Immature natural killer cell (primary cell): ENCODE measurements around the gene MAD2L2. TPM values are rescaled to one million over a fixed set of nuclear protein-coding genes. Genes with fewer than 3 reads are reported as not detected.
A peak's percentile ranks its signal among the peaks of the same experiment; 100 is the strongest.

Source experiments
- DNase-seq, 3 donors: peaks; one replicate each; pipeline ENCODE4 v3.0.0; 2022; ENCODE audit warnings: mixed read lengths in 1 of 3
- H3K27ac Mint-ChIP-seq, 6 donors: one replicate each; pipeline ENCODE4 v1.8.0; 2020; ENCODE audit warnings: mixed read lengths in 6 of 6, mild to moderate bottlenecking in 5 of 6, inconsistent platforms in 4 of 6, moderate library complexity in 3 of 6
- H3K27me3 Mint-ChIP-seq, 3 donors: one replicate each; pipeline ENCODE4 v1.8.0; 2020 to 2021; ENCODE audit warnings: low read depth in 3 of 3, mild to moderate bottlenecking in 3 of 3, mixed read lengths in 3 of 3, moderate library complexity in 3 of 3, inconsistent platforms in 1 of 3
- H3K36me3 Mint-ChIP-seq, 3 donors: one replicate each; pipeline ENCODE4 v1.8.0; 2020; ENCODE audit warnings: mixed read lengths in 3 of 3, inconsistent platforms in 2 of 3, mild to moderate bottlenecking in 2 of 3
- H3K4me1 Mint-ChIP-seq, 2 donors: one replicate each; pipeline ENCODE4 v1.8.0; 2020; ENCODE audit warnings: inconsistent platforms in 2 of 2, mild to moderate bottlenecking in 2 of 2, mixed read lengths in 2 of 2, moderate library complexity in 1 of 2
- H3K4me3 Mint-ChIP-seq, 5 donors: one replicate each; pipeline ENCODE4 v1.8.0; 2020; ENCODE audit warnings: mild to moderate bottlenecking in 5 of 5, mixed read lengths in 5 of 5, inconsistent platforms in 3 of 5, moderate library complexity in 3 of 5
- H3K9me3 Mint-ChIP-seq, 6 donors: one replicate each; pipeline ENCODE4 v1.8.0; 2020; ENCODE audit warnings: mild to moderate bottlenecking in 6 of 6, mixed read lengths in 6 of 6, inconsistent platforms in 4 of 6, moderate library complexity in 3 of 6
- polyA plus RNA-seq, 3 donors: library from polyadenylated mRNA; unstranded; fragments of 300-500 nt; fragmentation: Illumina TruSeq; gene quantifications; one replicate each; pipeline ENCODE4 v1.2.3, GENCODE V29; 2021

Gene MAD2L2
- polyA plus RNA-seq, 3 donors from 2014 or later, result 103 to 182 (median 163) TPM

DNA sequence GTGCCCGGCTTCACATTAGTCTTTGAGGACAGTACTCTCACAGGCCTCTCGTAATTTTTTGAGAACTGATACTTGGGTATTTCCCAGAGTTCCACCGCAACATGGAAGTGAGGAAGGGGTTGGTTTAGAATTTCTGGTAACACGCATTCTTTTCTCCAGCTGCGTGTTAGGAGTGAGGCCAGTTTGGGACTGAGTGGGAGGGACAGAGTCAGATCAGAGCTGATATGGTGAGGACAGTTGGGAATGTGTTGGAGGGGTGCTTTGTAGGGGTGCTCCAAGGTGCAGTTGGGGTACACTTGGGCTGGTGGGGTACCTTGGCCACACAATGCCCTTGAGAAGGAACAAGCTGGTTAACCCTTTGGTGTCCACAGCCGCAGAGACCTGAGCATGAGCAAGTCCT lies 10.2 kb downstream of the MAD2L2 start:
- no peaks in the 10 kb centered on the region for H3K9me3 Mint-ChIP-seq
- peaks cover 0 to 3% (median 2%) of the 10 kb centered on the region in 3 donors for H3K27me3 Mint-ChIP-seq
- peaks cover 0 to 7% (median 0%) of the 10 kb centered on the region in 3 donors for H3K36me3 Mint-ChIP-seq
- H3K4me3 Mint-ChIP-seq, result no peak overlapping the region
- DNase-seq, result no peak
- H3K27ac Mint-ChIP-seq, result peak overlapping the region in 3 of 6 donors; percentile 7 to 77 (median 57)
- peaks cover 0 to 20% of the 10 kb centered on the region in 2 donors for H3K4me1 Mint-ChIP-seq

DNA sequence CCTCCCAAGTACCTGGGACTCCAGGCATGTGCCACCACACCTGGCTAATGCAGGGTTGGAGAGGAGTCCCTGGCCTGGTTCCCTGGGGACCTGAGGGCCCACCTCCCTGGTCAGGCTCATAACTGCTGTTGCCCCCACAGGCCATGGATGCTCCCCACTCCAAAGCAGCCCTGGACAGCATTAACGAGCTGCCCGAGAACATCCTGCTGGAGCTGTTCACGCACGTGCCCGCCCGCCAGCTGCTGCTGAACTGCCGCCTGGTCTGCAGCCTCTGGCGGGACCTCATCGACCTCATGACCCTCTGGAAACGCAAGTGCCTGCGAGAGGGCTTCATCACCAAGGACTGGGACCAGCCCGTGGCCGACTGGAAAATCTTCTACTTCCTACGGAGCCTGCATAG lies 12.4 kb downstream of the MAD2L2 start:
- Mint-ChIP-seq H3K9me3 (no peaks in the 10 kb centered on the region), H3K27me3 (peaks cover 4 to 7% (median 5%) of the 10 kb centered on the region in 3 donors), H3K27ac (peak overlapping the region in 1 of 6 donors; percentile 9), H3K4me1 (peaks cover 0 to 26% of the 10 kb centered on the region in 2 donors), H3K36me3 (peaks cover 0 to 6% (median 0%) of the 10 kb centered on the region in 3 donors), H3K4me3 (no peak overlapping the region)
- no peak for DNase-seq

- Mint-ChIP-seq H3K27me3 (peaks cover 2 to 9% (median 5%) of the 10 kb centered on the region in 3 donors), H3K4me1 (peaks cover 0 to 32% of the 10 kb centered on the region in 2 donors), H3K36me3 (peaks cover 0 to 12% (median 5%) of the 10 kb centered on the region in 3 donors), H3K4me3 (peak overlapping the region; percentile 86 to 92 (median 89)), H3K9me3 (no peaks in the 10 kb centered on the region), H3K27ac (peak overlapping the region; percentile 84 to 95 (median 90))
- DNase-seq, result peak; percentile 75 to 77 (median 76)
Measured at GRCh38 chr1:11664336-11665065, 16.4 kb downstream of the MAD2L2 start.

GRCh38 chr1:11661103-11661502 lies 19.8 kb downstream of the MAD2L2 start:
- no peaks in the 10 kb centered on the region for H3K9me3 Mint-ChIP-seq
- peaks cover 2 to 9% (median 5%) of the 10 kb centered on the region in 3 donors for H3K27me3 Mint-ChIP-seq
- DNase-seq, result no peak
- H3K4me3 Mint-ChIP-seq, result no peak overlapping the region
- no peak overlapping the region for H3K27ac Mint-ChIP-seq
- H3K36me3 Mint-ChIP-seq, result peaks cover 0 to 8% (median 5%) of the 10 kb centered on the region in 3 donors
- peaks cover 0 to 16% of the 10 kb centered on the region in 2 donors for H3K4me1 Mint-ChIP-seq

DNA sequence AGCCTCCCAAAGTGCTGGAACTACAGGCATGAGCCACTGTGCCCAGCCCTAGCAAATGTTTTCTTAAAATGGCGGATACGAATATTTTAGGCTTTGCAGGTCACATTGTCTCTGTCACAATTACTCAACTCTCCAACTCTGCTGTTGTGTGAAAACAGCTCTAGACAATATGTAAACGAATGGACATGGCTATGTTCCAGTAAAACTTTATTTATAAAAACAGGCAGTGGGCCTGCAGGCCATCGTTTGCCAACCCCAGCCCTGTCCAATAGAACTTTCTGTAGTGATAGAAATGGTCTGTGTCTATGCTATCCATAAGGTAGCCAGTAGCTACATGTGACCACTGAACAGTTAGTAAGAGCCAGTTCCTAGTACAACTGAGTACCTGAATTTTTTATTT lies 21.2 kb downstream of the MAD2L2 start:
- Mint-ChIP-seq H3K27ac (no peak overlapping the region), H3K27me3 (peaks cover 0 to 8% (median 0%) of the 10 kb centered on the region in 3 donors), H3K36me3 (peaks cover 0 to 8% (median 5%) of the 10 kb centered on the region in 3 donors), H3K9me3 (no peaks in the 10 kb centered on the region), H3K4me3 (no peak overlapping the region), H3K4me1 (peaks cover 9 to 17% of the 10 kb centered on the region in 2 donors)
- no peak for DNase-seq

DNA sequence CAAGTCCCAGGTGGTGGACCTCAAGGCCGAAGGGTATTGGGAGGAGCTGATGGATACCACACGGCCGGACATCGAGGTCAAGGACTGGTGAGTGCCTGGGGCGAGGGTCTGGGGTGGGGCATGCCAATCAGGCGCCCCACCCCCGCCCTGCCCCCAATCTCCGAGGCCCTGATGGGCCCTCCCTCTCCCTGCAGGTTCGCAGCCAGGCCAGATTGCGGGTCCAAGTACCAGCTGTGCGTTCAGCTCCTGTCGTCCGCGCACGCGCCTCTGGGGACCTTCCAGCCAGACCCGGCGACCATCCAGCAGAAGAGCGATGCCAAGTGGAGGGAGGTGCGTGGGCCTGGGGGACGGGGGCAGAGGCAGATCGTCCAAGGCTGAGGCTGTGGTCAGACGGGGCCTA lies 22.4 kb downstream of the MAD2L2 start:
- no peak overlapping the region for H3K4me3 Mint-ChIP-seq
- no peaks in the 10 kb centered on the region for H3K9me3 Mint-ChIP-seq

DNA sequence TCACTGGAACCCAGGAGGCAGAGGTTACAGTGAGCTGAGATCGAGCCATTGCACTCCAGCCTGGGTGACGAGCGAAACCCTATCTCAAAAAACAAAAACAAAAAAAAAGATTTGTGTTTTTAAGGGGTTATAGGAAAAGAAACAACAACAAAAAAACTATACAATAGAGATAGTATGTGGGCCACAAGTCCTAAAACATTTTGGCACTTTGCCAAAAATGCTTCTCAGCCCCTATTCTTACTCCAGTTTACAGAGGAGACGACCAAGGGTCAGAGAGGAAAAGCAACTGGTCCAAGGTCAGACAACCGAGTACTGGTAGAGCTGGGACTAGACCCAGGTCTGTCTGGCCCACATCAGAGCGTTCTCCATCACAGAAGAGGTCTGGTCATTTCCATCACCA lies 23.3 kb downstream of the MAD2L2 start:
- H3K27ac Mint-ChIP-seq, result no peak overlapping the region
- H3K9me3 Mint-ChIP-seq, result no peaks in the 10 kb centered on the region
- H3K4me3 Mint-ChIP-seq, result no peak overlapping the region

More for the DNA sequence above, 22.4 kb downstream of the MAD2L2 start:
- H3K36me3 Mint-ChIP-seq, result peaks cover 0 to 8% (median 5%) of the 10 kb centered on the region in 3 donors
- H3K27me3 Mint-ChIP-seq, result peaks cover 0 to 5% (median 0%) of the 10 kb centered on the region in 3 donors
- no peak overlapping the region for H3K27ac Mint-ChIP-seq
- peaks cover 9 to 14% of the 10 kb centered on the region in 2 donors for H3K4me1 Mint-ChIP-seq
- DNase-seq, result no peak

DNA sequence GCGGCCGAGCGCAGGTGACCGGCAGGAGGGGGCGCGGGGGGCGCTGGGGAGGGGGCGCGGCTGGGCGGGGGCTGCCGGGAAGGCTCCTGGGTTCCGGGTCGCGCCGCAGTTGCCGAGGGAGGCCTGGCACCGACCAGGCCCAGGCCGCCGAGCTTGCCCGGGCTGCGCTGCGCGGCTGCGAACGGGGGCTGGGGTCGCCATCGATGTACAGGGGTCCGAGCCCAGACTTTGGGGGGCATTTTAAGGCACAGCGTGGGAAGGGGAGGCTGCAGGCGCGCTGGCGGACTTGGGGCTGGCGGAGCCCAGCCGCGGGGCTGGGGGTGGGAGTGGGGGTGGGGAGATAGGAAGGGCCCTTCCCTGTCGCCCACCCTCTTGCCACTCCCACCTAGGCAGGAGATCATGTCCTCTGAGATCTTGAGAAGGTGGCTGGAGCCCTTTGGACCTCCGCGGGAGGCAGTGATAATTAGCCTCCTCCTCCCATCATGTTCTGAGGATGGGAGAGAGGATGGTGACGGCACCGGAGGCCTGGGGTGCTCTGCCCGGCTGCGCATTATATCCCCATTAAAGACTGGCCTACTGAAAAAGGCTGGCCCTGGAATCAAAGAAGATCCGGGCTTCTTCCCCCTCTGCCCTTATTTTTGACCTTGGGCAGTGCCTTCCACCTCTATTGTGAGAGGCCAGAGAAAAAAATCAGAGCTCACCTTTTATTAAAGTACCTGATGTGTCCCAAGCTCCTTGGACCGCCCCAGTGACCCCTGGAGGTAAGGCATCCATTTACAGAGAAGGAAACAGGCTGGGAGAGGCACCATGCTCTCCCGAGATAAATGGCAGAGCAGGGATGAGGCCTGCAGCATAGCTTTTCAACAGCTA lies 25.8 kb downstream of the MAD2L2 start:
- Mint-ChIP-seq H3K36me3 (peaks cover 0 to 4% (median 0%) of the 10 kb centered on the region in 3 donors), H3K4me3 (peak overlapping the region; percentile 78 to 79 (median 78)), H3K27ac (peak overlapping the region in 1 of 6 donors; percentile 40), H3K27me3 (peaks cover 0 to 7% (median 4%) of the 10 kb centered on the region in 3 donors), H3K9me3 (no peaks in the 10 kb centered on the region), H3K4me1 (peaks cover 24 to 27% of the 10 kb centered on the region in 2 donors)
- no peak for DNase-seq

More for the DNA sequence above, 23.3 kb downstream of the MAD2L2 start:
- H3K4me1 Mint-ChIP-seq, result peaks cover 9 to 11% of the 10 kb centered on the region in 2 donors
- peaks cover 0 to 8% (median 5%) of the 10 kb centered on the region in 3 donors for H3K36me3 Mint-ChIP-seq
- peaks cover 0 to 6% (median 0%) of the 10 kb centered on the region in 3 donors for H3K27me3 Mint-ChIP-seq
- no peak for DNase-seq

DNA sequence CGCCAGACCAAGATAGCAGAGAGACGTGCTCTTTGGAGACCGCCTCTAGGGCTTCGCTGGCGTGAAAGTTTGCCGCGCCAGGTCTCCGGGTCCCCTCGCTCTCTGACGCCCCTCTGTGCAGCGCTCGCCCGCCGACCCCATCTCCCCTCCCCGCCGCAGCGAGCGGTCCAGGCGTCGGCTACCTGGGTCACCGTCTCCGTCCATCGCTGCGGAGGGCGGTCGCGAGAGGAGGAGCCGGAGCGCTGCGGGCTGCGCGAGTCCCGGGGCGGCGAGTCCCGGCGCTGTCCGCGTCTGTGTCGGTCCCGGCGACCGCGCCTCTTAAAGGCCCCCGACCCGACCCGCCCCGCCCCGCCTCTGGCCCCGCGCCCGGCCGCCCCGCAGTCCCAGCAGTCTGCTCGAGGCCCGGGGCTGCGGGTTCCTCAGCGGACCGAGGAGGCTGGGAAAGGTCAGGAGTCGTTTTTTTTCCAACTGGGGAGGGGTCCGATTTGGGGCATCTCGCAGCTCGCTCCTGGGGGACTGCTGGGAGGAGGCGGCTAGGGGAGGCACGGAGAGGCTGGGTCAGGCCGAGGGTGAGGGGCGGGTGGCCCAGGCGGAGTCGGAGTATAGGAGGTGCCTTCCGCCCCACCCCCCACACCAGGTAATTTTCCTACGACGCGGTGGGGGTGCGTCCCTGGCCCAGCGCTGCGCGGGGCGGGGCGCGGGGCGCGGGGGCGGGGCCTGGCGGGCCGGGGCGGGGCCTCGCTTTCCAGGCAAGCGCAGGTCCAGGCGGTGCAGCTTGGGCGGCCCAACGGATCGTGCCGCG lies 26.6 kb downstream of the MAD2L2 start, which contains the start of the genes FBXO2 and FBXO44:
FBXO2 (minus strand) TSS at position 293 of the 802 bp plus-strand sequence; CDS start at position 204, 89 bp downstream.
FBXO44 (plus strand) TSS at position 741 of the 802 bp plus-strand sequence. CDS start 959 bp downstream, outside the sequence.
- Mint-ChIP-seq H3K4me1 (peaks cover 32 to 35% of the 10 kb centered on the region in 2 donors), H3K9me3 (no peaks in the 10 kb centered on the region), H3K27me3 (peaks cover 0 to 7% (median 6%) of the 10 kb centered on the region in 3 donors), H3K36me3 (no peaks in the 10 kb centered on the region), H3K27ac (peak within 1 kb of the TSS in 2 of 6 donors; percentile 40 to 67), H3K4me3 (peak within 1 kb of the TSS; percentile 78 to 79 (median 78))
- peak; percentile 46 to 58 (median 47) for DNase-seq

DNA sequence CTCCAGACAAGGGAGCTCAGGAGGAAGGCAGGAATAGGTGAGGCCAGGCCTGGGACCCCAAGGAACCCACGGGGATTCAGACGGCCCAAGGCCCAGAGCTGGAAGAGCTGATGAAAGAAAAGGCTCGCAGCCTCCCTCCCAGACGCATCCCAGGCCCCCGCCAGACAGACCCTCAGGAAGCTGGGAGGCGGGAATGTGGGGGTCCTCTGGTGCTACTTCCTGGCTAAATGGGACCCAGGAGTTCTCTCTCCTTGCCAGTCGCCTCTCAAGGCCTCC lies 27.1 kb downstream of the MAD2L2 start:
- DNase-seq, result no peak
- H3K27me3 Mint-ChIP-seq, result peaks cover 0 to 7% (median 6%) of the 10 kb centered on the region in 3 donors
- H3K4me1 Mint-ChIP-seq, result peaks cover 37% of the 10 kb centered on the region in 2 donors
- no peaks in the 10 kb centered on the region for H3K9me3 Mint-ChIP-seq
- peak overlapping the region in 1 of 6 donors; percentile 67 for H3K27ac Mint-ChIP-seq
- peak overlapping the region; percentile 53 to 66 (median 59) for H3K4me3 Mint-ChIP-seq
- no peaks in the 10 kb centered on the region for H3K36me3 Mint-ChIP-seq

DNA sequence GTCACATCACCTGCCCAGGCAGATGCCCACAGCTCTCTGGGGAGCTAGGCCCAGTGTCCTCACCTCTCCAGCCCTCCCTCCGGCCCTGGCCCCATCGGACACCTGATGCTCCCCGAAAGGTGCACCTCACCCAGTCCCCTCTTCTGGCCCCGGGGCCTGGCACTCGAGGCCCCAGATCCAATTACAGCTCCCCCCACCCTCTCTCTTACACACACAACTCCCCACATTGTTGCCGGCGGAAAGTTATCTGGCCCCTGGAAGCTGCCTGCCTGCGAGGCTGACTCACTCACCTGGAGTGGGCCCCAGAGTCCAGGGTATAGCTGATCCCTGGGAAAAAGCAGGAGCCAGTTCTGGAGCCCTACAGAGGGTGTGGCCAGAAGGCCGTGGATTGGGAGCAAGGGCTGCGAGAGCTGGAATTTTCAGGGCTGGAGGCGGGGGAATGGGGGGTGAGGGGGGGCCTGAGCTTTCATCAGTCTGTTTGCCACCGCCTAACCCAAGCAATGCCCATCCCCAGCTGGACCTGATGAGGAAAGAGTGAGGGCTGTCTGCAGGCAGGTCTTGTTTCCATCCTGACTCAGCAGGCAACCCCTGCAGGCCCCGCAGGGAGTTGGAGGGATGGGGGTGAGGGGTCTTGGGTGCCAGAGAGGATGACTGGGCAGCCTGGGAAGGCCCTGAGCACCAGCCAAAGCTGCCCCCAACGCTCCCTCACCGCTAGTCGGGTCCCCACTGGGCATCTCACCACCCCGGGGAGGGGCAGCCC lies 27.7 kb downstream of the MAD2L2 start:
- no peaks in the 10 kb centered on the region for H3K36me3 Mint-ChIP-seq
- no peak for DNase-seq
- H3K9me3 Mint-ChIP-seq, result no peaks in the 10 kb centered on the region
- peaks cover 0 to 7% (median 6%) of the 10 kb centered on the region in 3 donors for H3K27me3 Mint-ChIP-seq
- peak overlapping the region in 4 of 5 donors; percentile 35 to 59 (median 55) for H3K4me3 Mint-ChIP-seq
- peak overlapping the region in 2 of 6 donors; percentile 27 to 49 for H3K27ac Mint-ChIP-seq
- peaks cover 37 to 40% of the 10 kb centered on the region in 2 donors for H3K4me1 Mint-ChIP-seq

DNA sequence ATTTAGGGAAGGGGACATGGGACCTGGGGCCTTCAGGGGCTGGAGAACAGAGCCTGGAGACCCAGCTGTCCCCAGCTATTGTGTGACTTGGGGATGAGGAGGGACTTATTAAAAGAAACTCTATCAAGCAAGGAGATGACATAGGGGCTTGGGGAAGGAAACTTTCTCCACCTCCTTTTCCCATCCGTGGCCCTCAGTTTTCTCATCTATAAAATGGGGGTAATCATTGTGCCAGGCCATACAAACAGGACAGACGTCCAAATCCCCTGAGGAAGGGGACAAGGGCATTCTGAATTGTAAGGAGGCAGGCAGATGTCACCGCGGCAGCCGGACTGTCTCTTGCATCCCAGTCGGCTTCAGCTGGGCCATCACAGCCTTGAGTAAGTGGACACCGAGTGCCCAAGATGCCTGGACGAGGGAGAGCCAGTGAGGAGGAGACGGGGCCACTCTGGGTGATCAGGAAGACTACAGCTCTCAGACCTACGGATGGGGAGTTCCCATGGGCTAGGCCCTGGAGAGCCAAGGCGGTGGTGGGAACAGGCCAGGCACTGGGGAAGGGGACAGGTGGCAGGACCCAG lies 28.7 kb downstream of the MAD2L2 start:
- Mint-ChIP-seq H3K36me3 (no peaks in the 10 kb centered on the region), H3K27ac (peak overlapping the region in 2 of 6 donors; percentile 38 to 45), H3K9me3 (no peaks in the 10 kb centered on the region), H3K27me3 (peaks cover 0 to 7% (median 6%) of the 10 kb centered on the region in 3 donors), H3K4me3 (peak overlapping the region in 4 of 5 donors; percentile 2 to 56 (median 36)), H3K4me1 (peaks cover 37 to 40% of the 10 kb centered on the region in 2 donors)
- DNase-seq, result no peak
